B cell (primary cell): ENCODE measurements around the gene PTPRN2. TPM values are rescaled to one million over a fixed set of nuclear protein-coding genes. Genes with fewer than 3 reads are reported as not detected.

Experiments
- ATAC-seq: fragments of 200-7000 bp; cut with Tn5 transposase; one replicate; pipeline ENCODE4 v1.10.0; 2021; ENCODE audit warnings: low read depth, mild to moderate bottlenecking, moderate number of reproducible peaks, moderate library complexity
- CTCF ChIA-PET: fragments of 350-600 bp; sonication (Branson Sonifier 250); formaldehyde crosslinking; loops from one replicate; lab custom pipeline; 2021; ENCODE audit warnings: antibody characterized with exemption, inconsistent platforms; lab: Charles Lee
- POLR2A ChIA-PET: fragments of 350-600 bp; sonication (Branson Sonifier 250); formaldehyde crosslinking; loops from one replicate; lab custom pipeline; 2021; ENCODE audit warnings: antibody characterized with exemption; lab: Charles Lee
- DNase-seq: peaks from one replicate; pipeline ENCODE4 v3.0.0; 2013
- H2AFZ ChIP-seq: 2 replicates; pipeline ENCODE4 v1.6.1; 2012; ENCODE audit warnings: mild to moderate bottlenecking, low read depth, low read length; ENCODE audit not compliant: insufficient read depth, poor library complexity, severe bottlenecking
- H3K27ac ChIP-seq, 2 donors: 1 replicate in 1 of 2; 2 replicates in 1 of 2; pipeline ENCODE4 v1.5.1; 2012 to 2013; ENCODE audit warnings: low read length in 2 of 2, mild to moderate bottlenecking in 2 of 2, moderate library complexity in 1 of 2
- H3K27me3 ChIP-seq, 4 experiments: fragments of 200-600 bp in 1 of 4; sonication (generic) in 1 of 4; replicated peaks in 1 of 4; 1 replicate in 2 of 4; 2 replicates in 2 of 4; pipeline versions ENCODE4 v1.6.1 to v1.7.0; 2013 to 2016; ENCODE audit warnings: low read length in 3 of 4, mild to moderate bottlenecking in 2 of 4, mixed read lengths in 1 of 4, moderate library complexity in 1 of 4; ENCODE audit not compliant: insufficient read depth in 4 of 4, control insufficient read depth in 3 of 4; ENCODE audit errors: control extremely low read depth in 1 of 4
- H3K36me3 ChIP-seq, 2 experiments: replicated peaks in 1 of 2; 1 replicate in 1 of 2; 2 replicates in 1 of 2; pipeline versions ENCODE4 v1.6.1 to v1.7.1; 2013; ENCODE audit warnings: low read length in 1 of 2; ENCODE audit not compliant: insufficient read depth in 2 of 2, control insufficient read depth in 1 of 2; ENCODE audit errors: control extremely low read depth in 1 of 2, extremely low read depth in 1 of 2
- H3K4me1 ChIP-seq, 2 donors: fragments of 200-600 bp in 1 of 2; sonication (generic) in 1 of 2; 1 replicate in 1 of 2; 2 replicates in 1 of 2; pipeline versions ENCODE4 v1.5.1 to v1.6.1; 2013 to 2017; ENCODE audit warnings: low read length in 2 of 2; ENCODE audit not compliant: control insufficient read depth in 2 of 2, insufficient read depth in 2 of 2
- H3K4me2 ChIP-seq: replicated peaks from 2 replicates; pipeline ENCODE3; 2012; ENCODE audit warnings: mild to moderate bottlenecking, low read depth, low read length; ENCODE audit not compliant: poor library complexity, severe bottlenecking
- H3K4me3 ChIP-seq, 5 experiments: fragments of 200-600 bp in 1 of 5; sonication (generic) in 1 of 5; 1 replicate in 3 of 5; 2 replicates in 2 of 5; pipeline versions ENCODE4 v1.5.1 to v1.7.0; 2011 to 2016; ENCODE audit warnings: low read length in 4 of 5, mild to moderate bottlenecking in 4 of 5, low read depth in 2 of 5, control low read depth in 1 of 5, moderate library complexity in 1 of 5; ENCODE audit not compliant: insufficient read depth in 1 of 5; ENCODE audit errors: control extremely low read depth in 1 of 5, extremely low read depth in 1 of 5
- H3K79me2 ChIP-seq: fragments of 200-600 bp; sonication (generic); one replicate; pipeline ENCODE4 v1.6.0; 2016; ENCODE audit warnings: low read length; ENCODE audit not compliant: control insufficient read depth, insufficient read depth
- H3K9ac ChIP-seq: fragments of 200-600 bp; sonication (generic); 2 replicates; pipeline ENCODE4 v1.6.1; 2017; ENCODE audit warnings: mild to moderate bottlenecking, low read length, moderate library complexity
- H3K9me3 ChIP-seq, 3 donors: one replicate each; pipeline versions ENCODE4 v1.6.1 to v1.7.1; 2013; ENCODE audit warnings: low read length in 2 of 3; ENCODE audit not compliant: control insufficient read depth in 2 of 3, insufficient read depth in 1 of 3; ENCODE audit errors: control extremely low read depth in 1 of 3
- H4K20me1 ChIP-seq: 2 replicates; pipeline ENCODE4 v1.6.0; 2012; ENCODE audit warnings: mild to moderate bottlenecking, low read length; ENCODE audit not compliant: insufficient read depth, control insufficient read depth, poor library complexity, severe bottlenecking
- H3K27ac Mint-ChIP-seq: one replicate; pipeline ENCODE4 v1.8.0; 2021; ENCODE audit warnings: mixed read lengths
- H3K27me3 Mint-ChIP-seq: one replicate; pipeline ENCODE4 v1.8.0; 2021; ENCODE audit warnings: mixed read lengths
- H3K4me1 Mint-ChIP-seq: one replicate; pipeline ENCODE4 v1.8.0; 2021; ENCODE audit warnings: mixed read lengths
- H3K4me3 Mint-ChIP-seq: one replicate; pipeline ENCODE4 v1.8.0; 2021; ENCODE audit warnings: mixed read lengths
- H3K9me3 Mint-ChIP-seq: one replicate; pipeline ENCODE4 v1.8.0; 2022; ENCODE audit warnings: mixed read lengths; ENCODE audit not compliant: insufficient read depth
- EZH2 ChIP-seq: IDR thresholded peaks from 2 replicates; pipeline ENCODE4 v1.6.1; 2012; ENCODE audit warnings: borderline replicate concordance, low read depth, mild to moderate bottlenecking, moderate library complexity, low read length; ENCODE audit not compliant: insufficient read depth, poor library complexity, severe bottlenecking
- WGBS: methylation state at CpG from one replicate; pipeline ENCODE4 v1.1.5; 2013; ENCODE audit warnings: missing lambda C conversion rate; ENCODE audit not compliant: insufficient coverage; 5-methylcytosine and 5-hydroxymethylcytosine counted together
- intact Hi-C: fragments of 100-400 bp; cut with micrococcal nuclease; formaldehyde crosslinking; loops from one replicate; pipeline ENCODE4 v1.10.0; 2022
- polyA plus RNA-seq: library from polyadenylated mRNA; depleted of rRNA; stranded (reverse); fragments of >200 nt; gene quantifications from 2 replicates; pipeline ENCODE4 v1.2.3, GENCODE V29; 2012
- total RNA-seq, 2 donors: library from RNA; stranded (reverse); fragments of 120-200 nt in 1 of 2; gene quantifications; 1 replicate in 1 of 2; 2 replicates in 1 of 2; pipeline versions ENCODE4 v1.2.3 to v1.2.4, GENCODE V29; 2013 to 2022
- TF ChIP-seq, protein P1 (sequence below): fragments of 200-600 bp; IDR thresholded peaks from one replicate; pipeline ENCODE4 v1.8.0; 2022; ENCODE audit warnings: antibody characterized with exemption, mild to moderate bottlenecking

The PTPRN2 gene
- total and polyA plus RNA-seq, 2 donors (not counting 1 experiment from before 2014, with no cell fraction given), result 2.0 to 5.0 TPM

DNA sequence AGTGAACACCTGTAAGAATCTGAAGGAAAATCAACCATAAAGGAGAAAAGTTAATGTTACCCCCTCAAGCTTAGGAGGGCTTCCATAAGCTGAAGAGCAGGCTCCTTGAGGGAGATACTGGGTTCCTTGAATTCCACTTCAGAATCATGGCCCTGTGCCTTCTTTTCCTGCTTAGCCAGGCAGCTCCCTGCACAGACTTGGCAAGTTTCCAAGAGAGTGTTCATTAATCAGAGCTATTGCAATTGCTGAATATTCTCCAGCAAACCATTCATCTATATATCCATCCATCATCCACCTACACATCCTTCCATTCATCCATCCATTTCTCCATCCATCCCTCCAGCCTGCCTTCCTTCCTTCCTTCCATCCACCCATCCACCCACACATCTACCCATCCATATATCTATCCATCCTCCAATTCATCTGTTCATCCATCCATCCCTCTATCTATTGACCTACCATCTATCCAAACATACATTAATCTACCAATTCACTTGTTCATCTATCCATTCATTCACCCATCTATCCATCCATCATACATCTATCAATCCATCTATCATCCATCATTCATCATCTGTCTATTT lies 574.4 kb downstream of the PTPRN2 start:
- no peaks in the 10 kb centered on the region for H4K20me1 ChIP-seq
- H3K4me1 ChIP-seq, result no peaks in the 10 kb centered on the region
- H3K79me2 ChIP-seq, result no peaks in the 10 kb centered on the region
- ATAC-seq (no peak), DNase-seq (no peak)
- H2AFZ ChIP-seq, result no peak overlapping the region
- TF ChIP-seq EZH2, result no peak
- TF ChIP-seq, protein P1, sequence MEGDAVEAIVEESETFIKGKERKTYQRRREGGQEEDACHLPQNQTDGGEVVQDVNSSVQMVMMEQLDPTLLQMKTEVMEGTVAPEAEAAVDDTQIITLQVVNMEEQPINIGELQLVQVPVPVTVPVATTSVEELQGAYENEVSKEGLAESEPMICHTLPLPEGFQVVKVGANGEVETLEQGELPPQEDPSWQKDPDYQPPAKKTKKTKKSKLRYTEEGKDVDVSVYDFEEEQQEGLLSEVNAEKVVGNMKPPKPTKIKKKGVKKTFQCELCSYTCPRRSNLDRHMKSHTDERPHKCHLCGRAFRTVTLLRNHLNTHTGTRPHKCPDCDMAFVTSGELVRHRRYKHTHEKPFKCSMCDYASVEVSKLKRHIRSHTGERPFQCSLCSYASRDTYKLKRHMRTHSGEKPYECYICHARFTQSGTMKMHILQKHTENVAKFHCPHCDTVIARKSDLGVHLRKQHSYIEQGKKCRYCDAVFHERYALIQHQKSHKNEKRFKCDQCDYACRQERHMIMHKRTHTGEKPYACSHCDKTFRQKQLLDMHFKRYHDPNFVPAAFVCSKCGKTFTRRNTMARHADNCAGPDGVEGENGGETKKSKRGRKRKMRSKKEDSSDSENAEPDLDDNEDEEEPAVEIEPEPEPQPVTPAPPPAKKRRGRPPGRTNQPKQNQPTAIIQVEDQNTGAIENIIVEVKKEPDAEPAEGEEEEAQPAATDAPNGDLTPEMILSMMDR, result no peak
- no peak overlapping the region for H3K4me2 ChIP-seq
- H3K9me3 ChIP-seq, result peaks cover 0 to 11% (median 0%) of the 10 kb centered on the region in 3 donors
- H3K4me3 ChIP-seq, result no peak overlapping the region
- H3K9me3 Mint-ChIP-seq, result no peaks in the 10 kb centered on the region
- H3K4me3 Mint-ChIP-seq, result no peak overlapping the region
- no peaks in the 10 kb centered on the region for H3K27me3 Mint-ChIP-seq
- no peaks in the 10 kb centered on the region for H3K36me3 ChIP-seq
- ChIA-PET CTCF (no interaction called here), POLR2A (no interaction called here)
- no peak overlapping the region for H3K27ac ChIP-seq
- H3K9ac ChIP-seq, result no peak overlapping the region
- H3K27me3 ChIP-seq, result no peaks in the 10 kb centered on the region
- no peaks in the 10 kb centered on the region for H3K4me1 Mint-ChIP-seq
- intact Hi-C loops, result no loop called here
- no peak overlapping the region for H3K27ac Mint-ChIP-seq

DNA sequence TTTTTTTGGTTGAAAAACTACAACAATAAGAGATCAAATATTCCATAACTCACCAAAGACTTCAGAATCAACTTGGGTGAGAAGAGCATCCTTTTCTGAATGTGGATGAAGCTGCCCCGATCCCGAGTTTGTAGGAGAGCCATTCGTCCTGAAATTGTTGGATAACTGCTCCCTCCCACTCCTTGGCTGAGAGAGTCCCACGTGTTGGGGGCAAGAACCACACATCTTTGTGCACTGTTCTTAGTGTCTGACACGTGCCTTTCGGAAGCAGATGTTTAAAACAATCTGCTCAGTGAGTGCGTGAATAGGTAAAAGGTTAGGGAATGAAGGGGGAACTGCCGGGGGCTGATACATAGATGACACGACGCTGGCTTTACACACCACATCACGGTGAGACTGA lies 575.7 kb downstream of the PTPRN2 start:
- ChIA-PET POLR2A (no interaction called here), CTCF (no interaction called here)
- H3K4me1 Mint-ChIP-seq, result no peaks in the 10 kb centered on the region
- H3K36me3 ChIP-seq, result no peaks in the 10 kb centered on the region
- intact Hi-C loops, result no loop called here
- no peaks in the 10 kb centered on the region for H3K27me3 Mint-ChIP-seq
- no peaks in the 10 kb centered on the region for H3K79me2 ChIP-seq
- no peak overlapping the region for H2AFZ ChIP-seq
- H3K4me1 ChIP-seq, result no peaks in the 10 kb centered on the region
- TF ChIP-seq, protein P1, result no peak
- TF ChIP-seq EZH2, result no peak
- no peak for DNase-seq
- H3K4me2 ChIP-seq, result no peak overlapping the region
- no peaks in the 10 kb centered on the region for H3K27me3 ChIP-seq
- H4K20me1 ChIP-seq, result no peaks in the 10 kb centered on the region
- H3K9ac ChIP-seq, result no peak overlapping the region
- no peak overlapping the region for H3K4me3 ChIP-seq
- ATAC-seq, result no peak
- no peak overlapping the region for H3K27ac Mint-ChIP-seq
- WGBS, result 81% methylated on average over 6 of the region's 11 CpGs
- H3K27ac ChIP-seq, result no peak overlapping the region
- peaks cover 0 to 21% (median 0%) of the 10 kb centered on the region in 3 donors for H3K9me3 ChIP-seq
- H3K4me3 Mint-ChIP-seq, result no peak overlapping the region
- H3K9me3 Mint-ChIP-seq, result no peaks in the 10 kb centered on the region
